HepG2 (cell line): ENCODE results near the gene EVA1A.
A peak's percentile ranks its signal among the peaks of the same experiment; 100 is the strongest.

Experiments used
- CHD2 ChIP-seq: IDR thresholded peaks from 2 replicates; pipeline ENCODE4 v1.6.1; 2011; ENCODE audit warnings: low read depth, low read length, improper control_type of control experiment
- ISL2 ChIP-seq: sonication (generic); formaldehyde crosslinking; IDR thresholded peaks from 2 replicates; pipeline ENCODE4 v1.5.0; 2020; ENCODE audit warnings: missing genetic modification reagents
- NR2F6 ChIP-seq, 2 experiments: IDR thresholded peaks; 2 replicates each; pipeline ENCODE4 v1.6.1; 2016; ENCODE audit warnings: antibody characterized with exemption in 1 of 2, mild to moderate bottlenecking in 1 of 2
- TMF1 ChIP-seq: sonication (generic); formaldehyde crosslinking; IDR thresholded peaks from 2 replicates; pipeline ENCODE4 v1.8.1; 2022; ENCODE audit warnings: low read depth, missing genetic modification reagents
- YY1 ChIP-seq: IDR thresholded peaks from 2 replicates; pipeline ENCODE4 v1.6.1; 2011; ENCODE audit warnings: low read length, low read depth, moderate library complexity, mild to moderate bottlenecking; ENCODE audit not compliant: insufficient read depth, insufficient replicate concordance
- ZC3H4 ChIP-seq: sonication (generic); formaldehyde crosslinking; IDR thresholded peaks from 2 replicates; pipeline ENCODE4 v1.4.0; 2020; ENCODE audit warnings: missing genetic modification reagents, borderline replicate concordance
- ZNF3 ChIP-seq: IDR thresholded peaks from 2 replicates; pipeline ENCODE4 v1.7.0; 2017; ENCODE audit warnings: inconsistent platforms
- TF ChIP-seq, protein P1 (sequence below): sonication (generic); formaldehyde crosslinking; IDR thresholded peaks from 2 replicates; pipeline ENCODE4 v1.4.0; 2020; ENCODE audit warnings: missing genetic modification reagents

DNA sequence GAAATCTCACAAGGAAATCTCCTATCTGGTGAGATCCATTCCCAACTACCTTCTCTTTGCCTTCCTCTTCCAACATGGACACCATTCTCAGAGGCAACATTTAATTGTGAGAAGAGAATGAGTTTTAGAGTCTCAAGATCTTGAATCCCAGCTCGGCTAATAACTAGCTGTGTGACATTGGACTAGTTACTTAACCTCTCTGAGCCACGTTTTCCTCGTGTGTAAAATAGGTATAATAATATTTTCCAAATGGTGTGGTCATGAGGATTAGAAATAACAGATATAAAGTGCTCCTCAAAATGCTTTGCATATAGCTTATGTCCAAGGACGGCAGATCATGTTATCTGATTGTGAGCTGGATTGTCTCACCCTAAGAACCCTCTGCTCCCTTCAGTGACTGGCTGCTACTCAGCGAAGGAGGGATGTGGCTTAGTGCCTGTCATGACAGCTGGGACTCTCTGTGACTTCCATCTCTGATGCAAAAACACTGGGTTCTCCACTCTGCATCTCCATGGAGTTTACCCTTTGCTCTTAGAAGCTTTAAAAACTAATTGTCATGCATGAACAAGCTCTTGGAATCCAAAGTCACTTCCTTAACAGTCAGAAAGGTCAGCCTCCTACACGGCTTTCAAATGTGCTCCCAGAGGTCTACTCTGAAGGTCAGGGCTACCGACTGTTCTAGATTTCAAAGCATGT is 47.4 kb upstream of the EVA1A start:
- no peak for TF ChIP-seq TMF1 (CRISPR knock-in tag)
- TF ChIP-seq NR2F6 (IDR thresholded peaks at IDR 0.05), result peak; percentile 22; the same call in 1 of the 2 replicates
- TF ChIP-seq NR2F6 (CRISPR knock-in tag; IDR thresholded peaks at IDR 0.05), result peak; percentile 34; the same call in 1 of the 2 replicates
- TF ChIP-seq, protein P1, sequence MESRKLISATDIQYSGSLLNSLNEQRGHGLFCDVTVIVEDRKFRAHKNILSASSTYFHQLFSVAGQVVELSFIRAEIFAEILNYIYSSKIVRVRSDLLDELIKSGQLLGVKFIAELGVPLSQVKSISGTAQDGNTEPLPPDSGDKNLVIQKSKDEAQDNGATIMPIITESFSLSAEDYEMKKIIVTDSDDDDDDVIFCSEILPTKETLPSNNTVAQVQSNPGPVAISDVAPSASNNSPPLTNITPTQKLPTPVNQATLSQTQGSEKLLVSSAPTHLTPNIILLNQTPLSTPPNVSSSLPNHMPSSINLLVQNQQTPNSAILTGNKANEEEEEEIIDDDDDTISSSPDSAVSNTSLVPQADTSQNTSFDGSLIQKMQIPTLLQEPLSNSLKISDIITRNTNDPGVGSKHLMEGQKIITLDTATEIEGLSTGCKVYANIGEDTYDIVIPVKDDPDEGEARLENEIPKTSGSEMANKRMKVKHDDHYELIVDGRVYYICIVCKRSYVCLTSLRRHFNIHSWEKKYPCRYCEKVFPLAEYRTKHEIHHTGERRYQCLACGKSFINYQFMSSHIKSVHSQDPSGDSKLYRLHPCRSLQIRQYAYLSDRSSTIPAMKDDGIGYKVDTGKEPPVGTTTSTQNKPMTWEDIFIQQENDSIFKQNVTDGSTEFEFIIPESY (CRISPR knock-in tag), result no peak
- TF ChIP-seq CHD2, result no peak
- no peak for TF ChIP-seq ZC3H4 (CRISPR knock-in tag)
- TF ChIP-seq YY1, result no peak
- TF ChIP-seq ZNF3 (CRISPR knock-in tag), result no peak
- no peak for TF ChIP-seq ISL2 (CRISPR knock-in tag)
